Measurements from ENCODE around the gene MOV10L1.

DNA sequence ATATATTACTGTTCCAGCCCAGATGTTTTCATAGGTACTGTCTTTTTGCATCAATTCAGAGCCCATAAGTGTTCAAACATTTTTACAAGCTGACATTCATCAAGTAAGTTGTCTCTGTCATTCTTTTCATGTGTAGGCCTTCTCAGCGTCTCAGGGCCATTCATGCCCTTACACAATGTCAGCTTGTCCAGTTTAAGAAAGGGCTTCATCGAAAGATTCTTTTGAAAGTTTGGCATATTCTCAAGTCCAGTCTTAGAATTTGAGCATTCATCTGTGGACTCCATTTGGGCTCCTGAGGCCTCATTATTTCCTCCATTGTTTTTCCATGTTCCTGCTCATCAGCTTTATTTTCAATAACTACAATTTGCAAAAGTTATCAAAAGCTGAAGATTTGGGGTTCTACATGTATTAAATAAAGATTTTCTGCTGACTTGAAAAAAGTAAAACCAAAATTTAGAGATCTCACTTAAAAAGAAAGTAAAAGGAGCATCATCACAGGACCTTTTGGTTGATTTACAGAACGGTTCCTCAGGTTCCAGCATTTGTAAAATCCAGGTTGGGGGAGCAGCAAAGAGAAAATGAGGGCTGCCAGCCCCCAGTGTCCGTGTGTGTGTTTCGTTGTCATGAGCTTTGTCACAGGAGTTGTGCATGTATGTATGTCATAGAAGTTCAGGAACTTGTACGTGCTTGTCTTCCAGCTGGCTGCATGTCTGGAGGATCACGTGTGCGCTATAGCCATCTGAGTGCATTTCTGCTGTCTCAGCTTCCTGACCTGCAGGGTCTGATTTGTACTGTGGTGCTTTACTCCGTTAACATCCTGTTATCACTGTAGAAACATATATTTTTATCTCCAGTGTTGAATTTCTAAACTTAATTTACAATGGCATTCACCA is 15.6 kb downstream of the MOV10L1 start:
- TF ChIP-seq, protein P1, sequence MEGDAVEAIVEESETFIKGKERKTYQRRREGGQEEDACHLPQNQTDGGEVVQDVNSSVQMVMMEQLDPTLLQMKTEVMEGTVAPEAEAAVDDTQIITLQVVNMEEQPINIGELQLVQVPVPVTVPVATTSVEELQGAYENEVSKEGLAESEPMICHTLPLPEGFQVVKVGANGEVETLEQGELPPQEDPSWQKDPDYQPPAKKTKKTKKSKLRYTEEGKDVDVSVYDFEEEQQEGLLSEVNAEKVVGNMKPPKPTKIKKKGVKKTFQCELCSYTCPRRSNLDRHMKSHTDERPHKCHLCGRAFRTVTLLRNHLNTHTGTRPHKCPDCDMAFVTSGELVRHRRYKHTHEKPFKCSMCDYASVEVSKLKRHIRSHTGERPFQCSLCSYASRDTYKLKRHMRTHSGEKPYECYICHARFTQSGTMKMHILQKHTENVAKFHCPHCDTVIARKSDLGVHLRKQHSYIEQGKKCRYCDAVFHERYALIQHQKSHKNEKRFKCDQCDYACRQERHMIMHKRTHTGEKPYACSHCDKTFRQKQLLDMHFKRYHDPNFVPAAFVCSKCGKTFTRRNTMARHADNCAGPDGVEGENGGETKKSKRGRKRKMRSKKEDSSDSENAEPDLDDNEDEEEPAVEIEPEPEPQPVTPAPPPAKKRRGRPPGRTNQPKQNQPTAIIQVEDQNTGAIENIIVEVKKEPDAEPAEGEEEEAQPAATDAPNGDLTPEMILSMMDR (IDR thresholded peaks at IDR 0.05): no peak
- TF ChIP-seq POLR2A (IDR thresholded peaks at IDR 0.05): no peak
